K562 (cell line): Measurements from ENCODE around the gene TMEM86B. TPM values are rescaled to one million over a fixed set of nuclear protein-coding genes. Genes with fewer than 3 reads are reported as not detected.

ENCODE experiments used
- ATAC-seq: fragments of 200-7000 bp; cut with Tn5 transposase; 3 replicates; pipeline ENCODE4 v1.9.1; 2020; ENCODE audit warnings: moderate library complexity
- BruUV-seq: library from RNA; stranded (reverse); fragments of 400-500 nt; replicated peaks from 2 replicates; lab custom pipeline; 2021; lab: Mats Ljungman, UMichigan
- CTCF ChIA-PET: fragments of 300-600 bp; formaldehyde crosslinking; extraction: SDS; loops from one replicate; lab custom pipeline; 2021; ENCODE audit warnings: low intra/inter-chr PET ratio; lab: Yijun Ruan, JAX
- POLR2A ChIA-PET: fragments of 300-600, 350-650 bp; sonication (Branson Sonifier 250); formaldehyde crosslinking; extraction: SDS; loops from one replicate; lab custom pipeline; 2021; ENCODE audit warnings: antibody characterized with exemption, inconsistent platforms; lab: Yijun Ruan, JAX
- DNase-seq, 4 experiments: peaks; one replicate each; pipeline versions ENCODE4 v3.0.0 to v3.0.0-alpha.2; 2011 to 2018; ENCODE audit warnings: low spot score in 3 of 4, mixed read lengths in 3 of 4; ENCODE audit errors: extremely low read depth in 1 of 4
- FAIRE-seq: peaks from 2 replicates; lab custom pipeline; 2011; peaks lifted over from hg19 to GRCh38; lab: Jason Lieb, UNC
- H2AFZ ChIP-seq: 2 replicates; pipeline ENCODE4 v1.6.0; 2011; ENCODE audit warnings: low read depth, low read length, control low read depth, inconsistent platforms
- H3K27ac ChIP-seq: fragments of 200-600 bp; 3 replicates; pipeline ENCODE4 v1.8.0; 2011; ENCODE audit warnings: low read depth, mild to moderate bottlenecking, control low read depth, inconsistent platforms, low read length, moderate library complexity, mixed read lengths; ENCODE audit errors: extremely low read depth
- H3K27me3 ChIP-seq, 2 experiments: fragments of 300-600 bp in 1 of 2; 2 replicates in 1 of 2; 3 replicates in 1 of 2; pipeline versions ENCODE4 v1.6.0 to v1.8.0; 2011; ENCODE audit warnings: inconsistent platforms in 2 of 2, low read length in 2 of 2, mild to moderate bottlenecking in 1 of 2, mixed read lengths in 1 of 2, moderate library complexity in 1 of 2; ENCODE audit not compliant: control insufficient read depth in 2 of 2, insufficient read depth in 2 of 2
- H3K36me3 ChIP-seq: fragments of 300-600 bp; 3 replicates; pipeline ENCODE4 v1.8.0; 2011; ENCODE audit warnings: mild to moderate bottlenecking, low read length, inconsistent platforms; ENCODE audit not compliant: control insufficient read depth, insufficient read depth
- H3K4me1 ChIP-seq, 2 experiments: fragments of 200-600 bp in 1 of 2; replicated peaks in 1 of 2; 2 replicates in 1 of 2; 3 replicates in 1 of 2; pipeline versions ENCODE4 v1.5.1 to v1.8.0; 2011; ENCODE audit warnings: inconsistent platforms in 2 of 2, low read length in 2 of 2, mild to moderate bottlenecking in 1 of 2, mixed read lengths in 1 of 2, moderate library complexity in 1 of 2; ENCODE audit not compliant: control insufficient read depth in 2 of 2, insufficient read depth in 2 of 2
- H3K4me2 ChIP-seq: 2 replicates; pipeline ENCODE4 v1.6.1; 2011; ENCODE audit warnings: low read length, control low read depth, inconsistent platforms, mixed read lengths; ENCODE audit not compliant: insufficient read depth
- H3K4me3 ChIP-seq: fragments of 200-600 bp; sonication (generic), shearing (Covaris generic); 2 replicates; pipeline ENCODE4 v1.5.1; 2016; ENCODE audit warnings: control low read depth, inconsistent platforms
- H3K79me2 ChIP-seq: fragments of 200-600 bp; 3 replicates; pipeline ENCODE4 v1.8.0; 2011; ENCODE audit warnings: low read length, inconsistent platforms; ENCODE audit not compliant: control insufficient read depth, insufficient read depth
- H3K9ac ChIP-seq, 2 experiments: 2 replicates each; pipeline versions ENCODE4 v1.6.0 to v1.6.1; 2011; ENCODE audit warnings: low read depth in 2 of 2, low read length in 2 of 2, control low read depth in 1 of 2, inconsistent platforms in 1 of 2, mild to moderate bottlenecking in 1 of 2, mixed read lengths in 1 of 2; ENCODE audit not compliant: insufficient read depth in 1 of 2
- H3K9me1 ChIP-seq: one replicate; pipeline ENCODE4 v1.6.0; 2011; ENCODE audit warnings: inconsistent platforms, mild to moderate bottlenecking, low read length, moderate library complexity; ENCODE audit not compliant: control insufficient read depth, insufficient read depth
- H3K9me3 ChIP-seq: replicated peaks from 2 replicates; pipeline ENCODE4 v1.5.1; 2011; ENCODE audit warnings: low read depth, low read length, inconsistent platforms; ENCODE audit not compliant: control insufficient read depth, insufficient read depth
- H4K20me1 ChIP-seq: replicated peaks from 2 replicates; pipeline ENCODE4 v1.6.1; 2011; ENCODE audit warnings: low read length, inconsistent platforms, mixed read lengths; ENCODE audit not compliant: control insufficient read depth, insufficient read depth
- CBX3 ChIP-seq, 2 experiments: IDR thresholded peaks; 1 replicate in 1 of 2; 2 replicates in 1 of 2; pipeline ENCODE4 v1.6.1; 2012; ENCODE audit warnings: inconsistent platforms in 2 of 2, low read length in 2 of 2, borderline replicate concordance in 1 of 2, control low read depth in 1 of 2
- DNMT1 ChIP-seq: fragments of 450-650 bp; IDR thresholded peaks from 2 replicates; pipeline ENCODE4 v1.6.1; 2016; ENCODE audit warnings: antibody characterized with exemption, mild to moderate bottlenecking
- FOSL1 ChIP-seq: fragments of 200-800 bp; sonication (Bioruptor generic); conservative IDR thresholded peaks from 2 replicates; pipeline ENCODE4 v1.6.1; 2016; ENCODE audit warnings: missing genetic modification characterization, missing compliant biosample characterization
- POLR2G ChIP-seq: fragments of 200-400 bp; formaldehyde crosslinking; IDR thresholded peaks from 2 replicates; pipeline ENCODE4 v1.6.1; 2017; ENCODE audit warnings: low read depth, mild to moderate bottlenecking, antibody characterized with exemption, low read length, moderate library complexity
- PTTG1 ChIP-seq: fragments of 450-650 bp; IDR thresholded peaks from 2 replicates; pipeline ENCODE4 v1.6.1; 2016; ENCODE audit warnings: low read depth, mild to moderate bottlenecking, missing genetic modification characterization, missing compliant biosample characterization
- SPI1 ChIP-seq: IDR thresholded peaks from 2 replicates; pipeline ENCODE4 v1.6.1; 2011; ENCODE audit warnings: low read depth, low read length, control low read depth, borderline replicate concordance
- WGBS: fragments of 100-300 bp; shearing (Covaris generic); methylation state at CpG from one replicate; pipeline ENCODE4 v1.1.6; 2016; ENCODE audit warnings: low coverage, mixed read lengths; ENCODE audit not compliant: insufficient coverage; ENCODE audit errors: missing lambda C conversion rate; 5-methylcytosine and 5-hydroxymethylcytosine counted together
- in situ Hi-C: fragments of 300-500 bp; cut with MboI; formaldehyde crosslinking; loops from 4 replicates; pipeline ENCODE4 v1.15.0; 2018; ENCODE audit warnings: inconsistent platforms, mixed read lengths
- intact Hi-C: fragments of 100-400 bp; cut with micrococcal nuclease; formaldehyde crosslinking; loops from 2 replicates; pipeline ENCODE4 v1.14.2; 2022
- polyA plus RNA-seq, 8 experiments: library from polyadenylated mRNA; depleted of rRNA in 4 of 8; stranded (reverse) in 5 of 8; unstranded in 3 of 8; fragments of >200 nt; fragmentation: Nextera tagmentation in 2 of 8; fragmentation: Illumina TruSeq in 1 of 8; extraction: Ambion mirVana in 2 of 8; extraction: Trizol in 1 of 8; gene quantifications; 2 replicates each; pipeline versions ENCODE4 v1.2.1 to v1.2.3, GENCODE V29; 2011 to 2014; ENCODE audit warnings: inconsistent platforms in 1 of 8, missing spikeins in 1 of 8
- total RNA-seq, 7 experiments: library from RNA; depleted of rRNA in 6 of 7; stranded (reverse); fragments of >200 nt in 6 of 7; fragmentation: Illumina TruSeq in 2 of 7; extraction: Trizol in 2 of 7; gene quantifications; 2 replicates each; pipeline versions ENCODE4 v1.2.1 to v1.2.3, GENCODE V29; 2011 to 2021; ENCODE audit warnings: low replicate concordance in 1 of 7
- TF ChIP-seq, protein P1 (sequence below): sonication (generic); formaldehyde crosslinking; IDR thresholded peaks from 2 replicates; pipeline ENCODE4 v1.8.1; 2023; ENCODE audit warnings: missing genetic modification reagents, mild to moderate bottlenecking, borderline replicate concordance

Gene TMEM86B
- total and polyA plus RNA-seq, 9 of the 15 experiments (the other 6 are each of a cell fraction or from before 2014, with no cell fraction given) = 0.28 to 7.9 (median 2.1) TPM

DNA sequence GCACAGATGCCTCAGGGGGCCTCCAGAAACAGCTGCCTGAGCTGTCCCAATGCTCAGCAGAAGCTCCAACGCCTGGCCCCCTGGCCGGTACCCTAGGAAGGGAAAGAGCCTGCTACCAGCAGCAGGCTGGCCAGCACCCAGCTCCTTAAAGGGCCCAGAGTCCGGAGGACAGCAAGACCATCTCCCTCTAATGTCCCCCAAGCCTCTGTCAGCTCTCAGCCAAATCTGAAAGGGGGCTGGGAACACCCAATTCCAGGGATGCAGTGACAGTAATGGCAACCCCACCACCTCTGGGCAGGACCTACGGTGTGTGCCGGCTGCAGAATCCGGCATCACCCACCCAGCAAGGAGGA lies 26.0 kb upstream of the TMEM86B start:
- no peak overlapping the region for H2AFZ ChIP-seq
- H3K36me3 ChIP-seq = peaks cover 70% of the 10 kb centered on the region
- peak overlapping the region; percentile 20; the same call in 1 of the 3 replicates for H3K27ac ChIP-seq
- H3K9me3 ChIP-seq = no peaks in the 10 kb centered on the region
- CTCF ChIA-PET = no interaction called here
- FAIRE-seq = no peak
- TF ChIP-seq DNMT1 = no peak
- no peak for TF ChIP-seq CBX3 (IDR thresholded peaks at IDR 0.05; ENCODE audit: borderline replicate concordance in 1 of 2, low read length in 2 of 2)
- no peak for TF ChIP-seq FOSL1 (tag)
- no peak for TF ChIP-seq PTTG1
- TF ChIP-seq, protein P1, sequence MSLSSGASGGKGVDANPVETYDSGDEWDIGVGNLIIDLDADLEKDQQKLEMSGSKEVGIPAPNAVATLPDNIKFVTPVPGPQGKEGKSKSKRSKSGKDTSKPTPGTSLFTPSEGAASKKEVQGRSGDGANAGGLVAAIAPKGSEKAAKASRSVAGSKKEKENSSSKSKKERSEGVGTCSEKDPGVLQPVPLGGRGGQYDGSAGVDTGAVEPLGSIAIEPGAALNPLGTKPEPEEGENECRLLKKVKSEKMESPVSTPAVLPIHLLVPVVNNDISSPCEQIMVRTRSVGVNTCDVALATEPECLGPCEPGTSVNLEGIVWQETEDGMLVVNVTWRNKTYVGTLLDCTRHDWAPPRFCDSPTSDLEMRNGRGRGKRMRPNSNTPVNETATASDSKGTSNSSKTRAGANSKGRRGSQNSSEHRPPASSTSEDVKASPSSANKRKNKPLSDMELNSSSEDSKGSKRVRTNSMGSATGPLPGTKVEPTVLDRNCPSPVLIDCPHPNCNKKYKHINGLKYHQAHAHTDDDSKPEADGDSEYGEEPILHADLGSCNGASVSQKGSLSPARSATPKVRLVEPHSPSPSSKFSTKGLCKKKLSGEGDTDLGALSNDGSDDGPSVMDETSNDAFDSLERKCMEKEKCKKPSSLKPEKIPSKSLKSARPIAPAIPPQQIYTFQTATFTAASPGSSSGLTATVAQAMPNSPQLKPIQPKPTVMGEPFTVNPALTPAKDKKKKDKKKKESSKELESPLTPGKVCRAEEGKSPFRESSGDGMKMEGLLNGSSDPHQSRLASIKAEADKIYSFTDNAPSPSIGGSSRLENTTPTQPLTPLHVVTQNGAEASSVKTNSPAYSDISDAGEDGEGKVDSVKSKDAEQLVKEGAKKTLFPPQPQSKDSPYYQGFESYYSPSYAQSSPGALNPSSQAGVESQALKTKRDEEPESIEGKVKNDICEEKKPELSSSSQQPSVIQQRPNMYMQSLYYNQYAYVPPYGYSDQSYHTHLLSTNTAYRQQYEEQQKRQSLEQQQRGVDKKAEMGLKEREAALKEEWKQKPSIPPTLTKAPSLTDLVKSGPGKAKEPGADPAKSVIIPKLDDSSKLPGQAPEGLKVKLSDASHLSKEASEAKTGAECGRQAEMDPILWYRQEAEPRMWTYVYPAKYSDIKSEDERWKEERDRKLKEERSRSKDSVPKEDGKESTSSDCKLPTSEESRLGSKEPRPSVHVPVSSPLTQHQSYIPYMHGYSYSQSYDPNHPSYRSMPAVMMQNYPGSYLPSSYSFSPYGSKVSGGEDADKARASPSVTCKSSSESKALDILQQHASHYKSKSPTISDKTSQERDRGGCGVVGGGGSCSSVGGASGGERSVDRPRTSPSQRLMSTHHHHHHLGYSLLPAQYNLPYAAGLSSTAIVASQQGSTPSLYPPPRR (CRISPR knock-in tag) = no peak
- peak; percentile 12; the same call in 1 of the 2 replicates for TF ChIP-seq POLR2G
- TF ChIP-seq SPI1 = no peak
- no peak overlapping the region for H3K4me2 ChIP-seq
- intact Hi-C loops = no loop called here
- peaks cover 9% of the 10 kb centered on the region for H3K9me1 ChIP-seq
- H3K27me3 ChIP-seq = no peaks in the 10 kb centered on the region
- no peak overlapping the region for H3K4me3 ChIP-seq
- peaks cover 27 to 54% of the 10 kb centered on the region in 2 experiments; a peak in 4 of 5 replicates for H3K4me1 ChIP-seq
- in situ Hi-C loops = no loop called here
- H3K9ac ChIP-seq = peak overlapping the region in 1 of 2 experiments; percentile 80; a peak in 2 of 4 replicates
- H3K79me2 ChIP-seq = peaks cover 93% of the 10 kb centered on the region
- no peak for DNase-seq
- no peak for ATAC-seq
- peaks cover 66% of the 10 kb centered on the region for H4K20me1 ChIP-seq
- BruUV-seq = no TSS peak
- POLR2A ChIA-PET = interaction anchor here (0.6 to 2.1 kb wide), 7 partner anchors 9 to 199 kb away, joined by 3 to 7 read pairs (median 5); partner anchors contain the start of gene HSPBP1
- WGBS = 87% methylated on average over 6 of the region's 6 CpGs
